IPS DF 6.9 (cell line): ENCODE measurements around the gene RPS6KA3.

Experiments
- DNase-seq: peaks from one replicate; pipeline ENCODE4 v3.0.0-alpha.2; 2013; ENCODE audit warnings: low read depth, low spot score
- H3K27ac ChIP-seq: one replicate; pipeline ENCODE4 v1.5.1; 2013; ENCODE audit warnings: low read length, control low read depth
- H3K27me3 ChIP-seq: 2 replicates; pipeline ENCODE4 v1.6.1; 2013; ENCODE audit warnings: mild to moderate bottlenecking, low read length; ENCODE audit not compliant: control insufficient read depth, insufficient read depth
- H3K36me3 ChIP-seq: 2 replicates; pipeline ENCODE4 v1.6.1; 2013; ENCODE audit warnings: low read length; ENCODE audit not compliant: control insufficient read depth, insufficient read depth
- H3K4me1 ChIP-seq: 2 replicates; pipeline ENCODE4 v1.6.1; 2013; ENCODE audit warnings: low read length; ENCODE audit not compliant: control insufficient read depth, insufficient read depth
- H3K4me3 ChIP-seq: 2 replicates; pipeline ENCODE4 v1.5.1; 2013; ENCODE audit warnings: mild to moderate bottlenecking, low read length
- H3K9me3 ChIP-seq: 2 replicates; pipeline ENCODE4 v1.6.1; 2013; ENCODE audit warnings: low read length, inconsistent platforms; ENCODE audit not compliant: control insufficient read depth, insufficient read depth
- WGBS: extraction: QIAGEN DNeasy Blood & Tissue Kit; methylation state at CpG from one replicate; pipeline ENCODE4 v1.1.7; 2013; ENCODE audit warnings: mixed read lengths, missing lambda C conversion rate; ENCODE audit not compliant: insufficient read length, insufficient coverage; 5-methylcytosine and 5-hydroxymethylcytosine counted together

Gene RPS6KA3

DNA sequence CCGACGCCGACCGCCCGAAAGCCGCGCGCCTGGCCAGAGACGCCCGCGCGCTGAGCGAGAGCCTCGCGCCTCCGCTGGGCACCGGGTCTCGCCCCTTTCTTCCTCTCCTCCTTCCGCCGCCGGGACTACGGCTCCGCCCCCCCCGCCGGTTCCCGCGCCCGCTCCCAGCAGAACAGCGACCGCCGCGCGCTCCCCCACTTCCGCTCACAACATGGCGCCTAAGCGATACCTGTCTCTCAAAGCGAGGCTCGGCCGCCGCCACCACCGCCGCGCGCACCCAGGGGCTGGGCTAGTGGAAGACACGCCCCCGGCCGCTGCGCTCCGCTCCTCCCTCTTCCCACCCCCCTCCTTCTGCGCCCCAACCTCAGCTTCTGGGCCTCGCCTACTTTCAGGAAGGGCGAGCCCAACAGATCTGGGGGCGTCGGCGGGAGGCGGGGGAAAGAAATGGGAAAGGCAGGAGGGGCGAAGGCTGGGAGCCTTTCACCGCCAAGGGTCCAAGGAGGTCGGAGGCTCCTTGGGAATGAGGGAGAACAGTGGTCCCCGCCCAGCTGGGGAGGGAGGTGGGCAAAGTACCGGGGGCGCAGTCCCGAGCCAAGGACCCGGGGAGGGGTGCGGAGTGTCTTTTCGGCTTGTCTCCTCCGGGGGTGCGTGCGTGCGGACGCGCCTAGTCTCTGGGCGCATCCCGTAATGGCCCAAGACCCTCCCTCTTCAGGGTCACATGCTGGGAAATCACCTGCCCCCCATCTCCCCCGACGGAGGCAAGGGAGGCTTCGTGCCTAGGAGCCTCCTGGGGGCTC, at the start of gene RPS6KA3:
Gene RPS6KA3 (minus strand): TSS at position 100 of the 797 bp plus-strand sequence. CDS start 277 bp downstream, outside the sequence.
- H3K9me3 ChIP-seq: no peaks in the 10 kb centered on the region
- H3K4me3 ChIP-seq: peak within 1 kb of the TSS; percentile 85
- DNase-seq: no peak
- peaks cover 5% of the 10 kb centered on the region; the same call in 1 of the 2 replicates for H3K27me3 ChIP-seq
- 0 out of 2 replicates have a peak, but pooled peaks cover 3% of the 10 kb centered on the region for H3K4me1 ChIP-seq
- no peak within 1 kb of the TSS for H3K27ac ChIP-seq
- WGBS: no CpG with 5 or more reads among the region's 77 CpGs
- no peaks in the 10 kb centered on the region for H3K36me3 ChIP-seq

- no peak for DNase-seq
- no CpG with 5 or more reads among the region's 2 CpGs for WGBS
- Histone ChIP-seq H3K4me3 (no peak overlapping the region), H3K4me1 (no peaks in the 10 kb centered on the region), H3K9me3 (no peaks in the 10 kb centered on the region), H3K36me3 (no peaks in the 10 kb centered on the region), H3K27ac (no peak overlapping the region), H3K27me3 (no peaks in the 10 kb centered on the region)
Observed at GRCh38 chrX:20315140-20315539, 48.4 kb upstream of the RPS6KA3 start.

GRCh38 chrX:20313899-20314298, 47.2 kb upstream of the RPS6KA3 start:
- H3K4me1 ChIP-seq: no peaks in the 10 kb centered on the region
- H3K4me3 ChIP-seq: no peak overlapping the region
- H3K9me3 ChIP-seq: no peaks in the 10 kb centered on the region
- H3K27me3 ChIP-seq: no peaks in the 10 kb centered on the region
- DNase-seq: no peak
- no CpG with 5 or more reads among the region's 1 CpG for WGBS
- no peaks in the 10 kb centered on the region for H3K36me3 ChIP-seq
- no peak overlapping the region for H3K27ac ChIP-seq

DNA sequence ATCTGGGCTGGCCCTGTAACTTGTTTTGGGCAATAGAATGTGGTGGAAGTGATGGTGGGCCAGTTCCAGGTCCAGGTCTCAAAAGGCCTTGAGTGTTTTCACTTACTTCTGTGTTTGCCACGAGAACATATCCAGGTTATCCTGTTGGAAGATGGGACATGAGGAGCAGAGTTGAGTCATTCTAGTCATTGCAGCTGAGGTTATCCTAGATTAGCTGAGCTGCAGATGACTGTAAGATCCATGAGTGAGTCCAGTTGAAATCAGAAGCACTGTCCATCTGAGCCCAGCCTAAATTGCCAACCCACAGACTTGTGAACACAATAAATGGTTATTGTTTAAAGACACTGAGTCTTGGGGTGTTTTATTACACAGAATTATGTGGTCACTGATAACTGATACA, 45.3 kb upstream of the RPS6KA3 start:
- H3K27ac ChIP-seq: no peak overlapping the region
- no peak for DNase-seq
- no peak overlapping the region for H3K4me3 ChIP-seq
- no CpG with 5 or more reads among the region's 1 CpG for WGBS
- H3K36me3 ChIP-seq: no peaks in the 10 kb centered on the region
- no peaks in the 10 kb centered on the region for H3K4me1 ChIP-seq
- H3K27me3 ChIP-seq: no peaks in the 10 kb centered on the region
- no peaks in the 10 kb centered on the region for H3K9me3 ChIP-seq

DNA sequence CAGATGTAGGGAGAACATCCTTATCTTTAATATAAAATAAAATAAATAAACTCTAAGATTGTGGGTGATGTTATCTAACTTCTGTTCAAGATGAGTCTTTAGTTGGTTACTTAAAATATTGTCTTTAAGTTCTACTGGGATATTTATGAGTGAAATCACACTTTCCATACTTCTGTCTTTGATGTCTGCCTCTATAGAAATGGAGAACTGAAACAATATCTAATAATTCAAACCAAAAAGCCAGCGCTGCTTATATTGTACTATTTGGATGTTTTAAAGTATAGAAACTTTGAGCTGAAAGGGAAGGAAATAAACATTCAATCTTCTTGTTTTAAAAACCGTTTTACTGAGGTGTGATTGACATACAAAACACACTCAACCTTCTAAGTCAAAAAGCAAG, 44.8 kb upstream of the RPS6KA3 start:
- no peaks in the 10 kb centered on the region for H3K4me1 ChIP-seq
- no CpG with 5 or more reads among the region's 2 CpGs for WGBS
- no peak for DNase-seq
- H3K36me3 ChIP-seq: no peaks in the 10 kb centered on the region
- H3K4me3 ChIP-seq: no peak overlapping the region
- no peaks in the 10 kb centered on the region for H3K27me3 ChIP-seq
- H3K27ac ChIP-seq: no peak overlapping the region
- H3K9me3 ChIP-seq: no peaks in the 10 kb centered on the region

DNA sequence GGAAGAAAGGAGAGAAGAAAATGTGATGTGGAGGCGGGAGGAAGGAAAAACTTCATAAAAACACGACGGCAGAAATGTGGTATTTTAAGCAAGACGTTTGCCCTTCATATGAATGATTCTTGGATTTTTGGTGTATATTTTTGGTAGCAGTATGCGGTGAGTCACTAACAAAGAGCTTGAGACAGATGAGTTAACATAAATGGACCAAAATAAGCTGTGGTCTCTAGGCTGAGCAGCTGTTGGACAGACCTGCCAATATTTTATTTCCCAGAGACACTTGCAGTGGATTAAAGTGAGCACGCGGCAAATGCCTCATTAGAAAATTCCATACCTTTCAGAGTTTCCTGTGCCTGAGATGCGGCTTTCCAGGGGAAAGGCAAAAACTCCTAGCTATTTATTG, 43.1 kb upstream of the RPS6KA3 start:
- Histone ChIP-seq H3K4me3 (no peak overlapping the region), H3K9me3 (no peaks in the 10 kb centered on the region), H3K27ac (no peak overlapping the region), H3K27me3 (no peaks in the 10 kb centered on the region), H3K4me1 (no peaks in the 10 kb centered on the region), H3K36me3 (no peaks in the 10 kb centered on the region)
- DNase-seq: no peak
- WGBS: 100% methylated on average over 1 of the region's 8 CpGs

DNA sequence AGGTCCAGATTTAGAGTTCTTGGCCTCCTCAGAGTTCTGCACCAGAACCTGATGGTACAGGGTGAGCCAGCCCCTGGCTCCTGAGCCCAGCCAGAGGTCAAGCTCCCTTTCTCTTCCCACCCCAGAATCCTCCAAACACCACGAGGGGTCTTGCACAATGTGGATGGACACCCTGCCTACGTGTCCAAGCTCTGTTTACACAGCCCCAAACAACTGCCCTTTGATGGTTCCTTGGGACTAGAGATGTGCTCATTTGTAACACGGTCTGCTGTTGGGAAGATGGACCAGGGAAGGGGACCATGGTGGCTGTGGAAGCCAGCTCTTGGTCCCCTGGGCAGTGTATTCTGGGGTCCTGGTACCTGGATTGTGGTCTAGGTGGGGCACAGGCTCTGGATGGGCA, 40.0 kb upstream of the RPS6KA3 start:
- Histone ChIP-seq H3K27me3 (no peaks in the 10 kb centered on the region), H3K4me3 (no peak overlapping the region), H3K9me3 (no peaks in the 10 kb centered on the region), H3K36me3 (no peaks in the 10 kb centered on the region), H3K4me1 (no peaks in the 10 kb centered on the region), H3K27ac (no peak overlapping the region)
- WGBS: no CpG with 5 or more reads among the region's 3 CpGs
- no peak for DNase-seq

GRCh38 chrX:20300822-20301221, 34.1 kb upstream of the RPS6KA3 start:
- Histone ChIP-seq H3K36me3 (no peaks in the 10 kb centered on the region), H3K4me3 (no peak overlapping the region), H3K27me3 (no peaks in the 10 kb centered on the region), H3K9me3 (no peaks in the 10 kb centered on the region), H3K27ac (no peak overlapping the region), H3K4me1 (no peaks in the 10 kb centered on the region)
- WGBS: no CpG with 5 or more reads among the region's 5 CpGs
- no peak for DNase-seq

DNA sequence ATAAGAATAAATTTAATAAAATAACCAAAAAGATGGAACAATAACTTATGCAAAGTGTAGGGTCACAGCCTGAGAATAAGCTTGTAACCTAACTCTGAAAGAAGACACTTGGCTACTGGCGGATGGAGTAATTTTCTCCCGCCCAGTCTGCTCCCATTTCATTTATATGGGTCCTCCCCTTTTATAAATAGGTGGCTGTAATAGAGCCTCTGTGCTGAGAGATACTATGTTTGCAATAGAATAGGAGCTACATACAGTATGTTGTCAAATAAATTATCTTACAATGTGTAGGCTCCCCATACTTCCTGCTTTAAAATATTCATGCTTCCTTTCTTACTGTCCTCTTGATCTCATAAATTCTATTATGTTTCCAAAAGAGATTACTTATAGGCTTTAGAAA, 28.2 kb upstream of the RPS6KA3 start:
- Histone ChIP-seq H3K4me1 (no peaks in the 10 kb centered on the region), H3K4me3 (no peak overlapping the region), H3K27me3 (no peaks in the 10 kb centered on the region), H3K27ac (no peak overlapping the region), H3K36me3 (no peaks in the 10 kb centered on the region), H3K9me3 (no peaks in the 10 kb centered on the region)
- DNase-seq: no peak
- no CpG with 5 or more reads among the region's 2 CpGs for WGBS

DNA sequence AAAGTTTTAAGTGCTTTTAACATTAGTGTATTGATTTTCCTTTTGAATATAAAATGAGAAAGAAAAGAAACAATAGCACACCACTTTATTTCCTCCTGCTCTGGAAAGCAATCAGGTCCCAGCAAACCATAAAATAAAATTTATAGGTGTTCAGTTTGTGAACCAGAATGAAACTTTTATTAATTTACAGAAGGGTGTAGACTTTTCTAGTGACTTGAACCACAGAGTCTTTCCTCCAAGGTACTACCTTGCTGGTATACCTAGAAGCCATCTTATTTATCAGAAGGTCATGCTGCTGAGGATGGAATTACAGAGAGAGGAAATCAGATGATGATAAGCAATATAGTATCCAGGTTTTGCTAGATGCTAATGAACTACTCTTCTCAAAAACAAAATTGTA, 27.6 kb upstream of the RPS6KA3 start:
- no peaks in the 10 kb centered on the region for H3K27me3 ChIP-seq
- no peak for DNase-seq

GRCh38 chrX:20285511-20285910, 18.8 kb upstream of the RPS6KA3 start:
- Histone ChIP-seq H3K27ac (no peak overlapping the region), H3K9me3 (no peaks in the 10 kb centered on the region), H3K4me3 (no peak overlapping the region), H3K4me1 (no peaks in the 10 kb centered on the region), H3K27me3 (no peaks in the 10 kb centered on the region), H3K36me3 (no peaks in the 10 kb centered on the region)
- no peak for DNase-seq
- WGBS: no CpG with 5 or more reads among the region's 2 CpGs

More for the DNA sequence above, 27.6 kb upstream of the RPS6KA3 start:
- no peaks in the 10 kb centered on the region for H3K36me3 ChIP-seq
- no peaks in the 10 kb centered on the region for H3K4me1 ChIP-seq
- H3K4me3 ChIP-seq: no peak overlapping the region
- H3K27ac ChIP-seq: no peak overlapping the region
- H3K9me3 ChIP-seq: no peaks in the 10 kb centered on the region
